ENCODE measurements around the gene NTMT1. TPM values are rescaled to one million over a fixed set of nuclear protein-coding genes. Genes with fewer than 3 reads are reported as not detected.

NTMT1 gene
- polyA plus RNA-seq, 3 donors, result 16.0 to 43.9 (median 28.2) TPM

GRCh38 chr9:129614932-129615331 is 11.0 kb upstream of the NTMT1 start:
- intact Hi-C loops (cut with micrococcal nuclease), result loop anchor here in 1 of 2 donors (5.0 to 10.0 kb wide), 2 partner anchors 290 to 483 kb away; no protein-coding TSS in a partner anchor
- peaks cover 0 to 8% (median 4%) of the 10 kb centered on the region in 7 donors for H3K9me3 Mint-ChIP-seq

More at GRCh38 chr9:129614932-129615331, 11.0 kb upstream of the NTMT1 start:
- TF ChIP-seq CTCF (IDR thresholded peaks at IDR 0.05), result no peak
- no peak overlapping the region for H3K27ac ChIP-seq (ENCODE audit: low read depth in 1 of 2, low read length in 2 of 2)
- H3K79me2 ChIP-seq (ENCODE audit: insufficient read depth, low read length), result no peaks in the 10 kb centered on the region
- H3K4me3 ChIP-seq (replicated peaks in 1 of 3; ENCODE audit: low read depth in 2 of 3, low read length in 3 of 3), result no peak overlapping the region
- Mint-ChIP-seq H3K4me3 (no peak overlapping the region), H3K27ac (no peak overlapping the region), H3K27me3 (ENCODE audit: low read depth in 3 of 3) (peaks cover 17 to 29% (median 19%) of the 10 kb centered on the region in 3 donors), H3K4me1 (peaks cover 13% of the 10 kb centered on the region), H3K36me3 (peaks cover 0 to 8% of the 10 kb centered on the region in 2 donors)
- H3K9me3 ChIP-seq (replicated peaks in 1 of 2; ENCODE audit: control insufficient read depth in 1 of 2, insufficient read depth in 1 of 2, low read length in 2 of 2), result peaks cover 0 to 5% of the 10 kb centered on the region in 2 donors
- no peaks in the 10 kb centered on the region for H3K36me3 ChIP-seq (replicated peaks in 1 of 2; ENCODE audit: control insufficient read depth in 1 of 2, insufficient read depth in 2 of 2, low read length in 2 of 2)
- H2AFZ ChIP-seq (ENCODE audit: insufficient read depth, low read depth, low read length, poor library complexity, severe bottlenecking), result no peak overlapping the region
- WGBS (ENCODE audit: insufficient coverage), result 84% methylated on average over 8 of the region's 10 CpGs
- H3K4me1 ChIP-seq (ENCODE audit: control insufficient read depth in 1 of 2, insufficient read depth in 2 of 2, low read length in 2 of 2), result peaks cover 16 to 20% of the 10 kb centered on the region in 2 donors
- H3K4me2 ChIP-seq (replicated peaks; ENCODE audit: extremely low read depth, low read length, poor library complexity, severe bottlenecking), result no peak overlapping the region
- DNase-seq, result no peak
- H3K27me3 ChIP-seq (ENCODE audit: control insufficient read depth in 2 of 2, insufficient read depth in 2 of 2, low read length in 2 of 2), result peaks cover 11 to 16% of the 10 kb centered on the region in 2 donors
- no peak overlapping the region for H3K9ac ChIP-seq (ENCODE audit: insufficient read depth, low read length, poor library complexity, severe bottlenecking)
- H4K20me1 ChIP-seq (ENCODE audit: insufficient read depth, low read length), result no peaks in the 10 kb centered on the region
